IPS-NIHi7 (cell line): ENCODE data around the gene PCDHGA5.
A peak's percentile ranks its signal among the peaks of the same experiment; 100 is the strongest.
"Not testable (repeated sequence)": the region's sequence is repeated elsewhere in the genome, so short reads cannot be mapped to it uniquely, and the experiment has no call there.

Source experiments
- DNase-seq: peaks from one replicate; pipeline ENCODE4 v3.0.0; 2012; ENCODE audit warnings: mixed read lengths; ENCODE audit errors: extremely low spot score

Gene PCDHGA5

GRCh38 chr5:141351591-141351990 lies 12.4 kb upstream of the PCDHGA5 start:
- no peak for DNase-seq

- DNase-seq, result no peak
Observed at GRCh38 chr5:141354900-141355469, 9.0 kb upstream of the PCDHGA5 start, which contains the start of gene PCDHGA4. PCDHGA4 (plus strand) TSS chr5:141355021; CDS start chr5:141355108, 87 bp downstream.

GRCh38 chr5:141355641-141356040 lies 8.3 kb upstream of the PCDHGA5 start:
- DNase-seq, result no peak

- DNase-seq, result no peak
Observed at GRCh38 chr5:141356133-141356532, 7.8 kb upstream of the PCDHGA5 start.

- DNase-seq, result no peak
Observed at GRCh38 chr5:141356950-141357349, 7.0 kb upstream of the PCDHGA5 start.

- DNase-seq, result peak; percentile 71
Observed at GRCh38 chr5:141359790-141360426, 4.1 kb upstream of the PCDHGA5 start, which contains the start of gene PCDHGB2. PCDHGB2 (plus strand) TSS chr5:141359994; CDS start chr5:141360136, 142 bp downstream.

GRCh38 chr5:141360685-141361084 lies 3.3 kb upstream of the PCDHGA5 start:
- no peak for DNase-seq

GRCh38 chr5:141362719-141363118 lies 1.2 kb upstream of the PCDHGA5 start:
- DNase-seq, result no peak

- DNase-seq, result no peak
Observed at GRCh38 chr5:141366016-141366896, 2.3 kb downstream of the PCDHGA5 start.

- DNase-seq, result no peak
Observed at GRCh38 chr5:141369994-141370848, 6.3 kb downstream of the PCDHGA5 start, which contains the start of gene PCDHGB3. PCDHGB3 (plus strand) TSS chr5:141370242; CDS start chr5:141370395, 153 bp downstream.

GRCh38 chr5:141371572-141372475 lies 7.9 kb downstream of the PCDHGA5 start:
- DNase-seq, result no peak

GRCh38 chr5:141373673-141374317 lies 9.8 kb downstream of the PCDHGA5 start, which contains the start of gene PCDHGA6:
PCDHGA6 (plus strand) TSS chr5:141373891; CDS start chr5:141374084, 193 bp downstream.
- no peak for DNase-seq

GRCh38 chr5:141374627-141375026 lies 10.7 kb downstream of the PCDHGA5 start:
- DNase-seq, result no peak

GRCh38 chr5:141375444-141376155 lies 11.6 kb downstream of the PCDHGA5 start:
- not testable (repeated sequence) for DNase-seq

GRCh38 chr5:141382469-141383294 lies 18.7 kb downstream of the PCDHGA5 start, which contains the start of gene PCDHGA7:
PCDHGA7 (plus strand) TSS chr5:141382742; CDS start chr5:141382900, 158 bp downstream.
- no peak for DNase-seq

GRCh38 chr5:141383345-141383744 lies 19.4 kb downstream of the PCDHGA5 start:
- DNase-seq, result no peak

GRCh38 chr5:141384471-141385267 lies 20.7 kb downstream of the PCDHGA5 start:
- DNase-seq, result no peak
